HG02642 (cell line): ENCODE results near the gene LMO7.

ENCODE experiments used
- ATAC-seq: cut with Tn5 transposase; IDR thresholded peaks from one replicate; pipeline ENCODE4 v1.9.1; 2021; ENCODE audit warnings: mild to moderate bottlenecking; ENCODE audit not compliant: unreplicated experiment, poor library complexity

LMO7 gene

GRCh38 chr13:75872980-75873379 lies 236.8 kb downstream of the LMO7 start:
- no peak for ATAC-seq

GRCh38 chr13:75873494-75873893 lies 237.4 kb downstream of the LMO7 start:
- ATAC-seq, result no peak

- ATAC-seq, result no peak
These were observed 239.3 kb downstream of the LMO7 start for GRCh38 chr13:75875450-75875849.

- ATAC-seq, result peak; percentile 90
These were observed 240.3 kb downstream of the LMO7 start for GRCh38 chr13:75876142-75877050.

- ATAC-seq, result no peak
These were observed 240.9 kb downstream of the LMO7 start for GRCh38 chr13:75877071-75877470.

GRCh38 chr13:75879656-75880055 lies 243.5 kb downstream of the LMO7 start:
- no peak for ATAC-seq

- ATAC-seq, result no peak
These were observed 245.1 kb downstream of the LMO7 start for GRCh38 chr13:75881109-75881775.

- ATAC-seq, result no peak
These were observed 246.1 kb downstream of the LMO7 start for GRCh38 chr13:75882261-75882660.

- ATAC-seq, result no peak
These were observed 253.3 kb downstream of the LMO7 start for GRCh38 chr13:75889427-75889826.

- ATAC-seq, result no peak
These were observed 259.0 kb downstream of the LMO7 start for GRCh38 chr13:75895168-75895567.

GRCh38 chr13:75896271-75896670 lies 260.1 kb downstream of the LMO7 start:
- ATAC-seq, result no peak

GRCh38 chr13:75897386-75897785 lies 261.3 kb downstream of the LMO7 start:
- ATAC-seq, result no peak

- ATAC-seq, result no peak
These were observed 265.4 kb downstream of the LMO7 start for GRCh38 chr13:75901501-75901900.

GRCh38 chr13:75902166-75903104 lies 266.3 kb downstream of the LMO7 start:
- no peak for ATAC-seq

- ATAC-seq, result no peak
These were observed 267.9 kb downstream of the LMO7 start for GRCh38 chr13:75904012-75904411.

- no peak for ATAC-seq
These were observed 270.2 kb downstream of the LMO7 start for GRCh38 chr13:75906315-75906714.

GRCh38 chr13:75907044-75907443 lies 270.9 kb downstream of the LMO7 start:
- no peak for ATAC-seq

GRCh38 chr13:75908141-75908540 lies 272.0 kb downstream of the LMO7 start:
- no peak for ATAC-seq
